Measurements from ENCODE around the gene MAPK10. TPM values are rescaled to one million over a fixed set of nuclear protein-coding genes. Genes with fewer than 3 reads are reported as not detected.
"Not testable (repeated sequence)": the region's sequence is repeated elsewhere in the genome, so short reads cannot be mapped to it uniquely, and the experiment has no call there.

The MAPK10 gene
- total RNA-seq, 6 donors from 2014 or later = 11.1 to 89.1 (median 29.5) TPM

GRCh38 chr4:85966373-85966772 lies 393.5 kb downstream of the MAPK10 start:
- no peaks in the 10 kb centered on the region for H3K36me3 ChIP-seq
- no peak for DNase-seq
- H3K4me3 ChIP-seq = no peak overlapping the region
- H3K27me3 ChIP-seq = no peaks in the 10 kb centered on the region
- no peak for TF ChIP-seq EP300 (IDR thresholded peaks at IDR 0.05)
- no peak for TF ChIP-seq POLR2AphosphoS5 (IDR thresholded peaks at IDR 0.05)
- no peak for TF ChIP-seq POLR2A (IDR thresholded peaks at IDR 0.05)
- TF ChIP-seq CTCF (IDR thresholded peaks at IDR 0.05) = no peak
- H3K27ac ChIP-seq = no peak overlapping the region
- 28 to 40% methylated on average over 2 of the region's 2 CpGs for WGBS, 2 donors
- no peaks in the 10 kb centered on the region for H3K9me3 ChIP-seq
- peaks cover 0 to 4% (median 0%) of the 10 kb centered on the region in 4 donors for H3K4me1 ChIP-seq
- no peak for ATAC-seq (ENCODE audit: low FRiP score in 2 of 2)

- DNase-seq = no peak
- H3K27ac ChIP-seq = no peak overlapping the region
- no peak for ATAC-seq (ENCODE audit: low FRiP score in 2 of 2)
- H3K9me3 ChIP-seq = no peaks in the 10 kb centered on the region
- peaks cover 0 to 4% (median 0%) of the 10 kb centered on the region in 4 donors for H3K4me1 ChIP-seq
- H3K36me3 ChIP-seq = no peaks in the 10 kb centered on the region
- no peak overlapping the region for H3K4me3 ChIP-seq
- TF ChIP-seq POLR2A (IDR thresholded peaks at IDR 0.05) (no peak), EP300 (IDR thresholded peaks at IDR 0.05) (no peak), CTCF (IDR thresholded peaks at IDR 0.05) (no peak), POLR2AphosphoS5 (IDR thresholded peaks at IDR 0.05) (no peak)
- H3K27me3 ChIP-seq = no peaks in the 10 kb centered on the region
- 74 to 77% methylated on average over 1 of the region's 1 CpG for WGBS, 2 donors
These were observed 394.3 kb downstream of the MAPK10 start for GRCh38 chr4:85965529-85965928.

DNA sequence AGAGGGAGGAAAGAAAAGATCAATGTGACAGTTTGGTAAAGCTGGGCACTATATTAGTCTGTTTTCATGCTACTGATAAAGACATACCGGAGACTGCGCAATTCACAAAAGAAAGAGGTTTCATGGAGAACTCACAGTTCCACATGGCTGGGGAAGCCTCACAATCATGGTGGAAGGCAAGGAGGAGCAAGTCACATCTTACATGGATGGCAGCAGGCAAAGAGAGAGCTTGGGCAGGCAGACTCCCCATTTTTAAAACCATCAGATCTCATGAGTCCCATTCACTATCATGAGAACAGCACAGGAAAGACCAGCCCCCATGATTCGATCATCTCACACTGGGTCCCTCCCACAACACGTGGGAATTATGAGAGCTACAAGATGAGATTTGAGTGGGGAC lies 394.8 kb downstream of the MAPK10 start:
- WGBS, 2 donors = 85 to 97% methylated on average over 4 of the region's 4 CpGs
- not testable (repeated sequence) for H3K27ac ChIP-seq; H3K36me3 ChIP-seq; DNase-seq; H3K4me3 ChIP-seq; H3K4me1 ChIP-seq; H3K9me3 ChIP-seq; ATAC-seq (ENCODE audit: low FRiP score in 2 of 2); H3K27me3 ChIP-seq

DNA sequence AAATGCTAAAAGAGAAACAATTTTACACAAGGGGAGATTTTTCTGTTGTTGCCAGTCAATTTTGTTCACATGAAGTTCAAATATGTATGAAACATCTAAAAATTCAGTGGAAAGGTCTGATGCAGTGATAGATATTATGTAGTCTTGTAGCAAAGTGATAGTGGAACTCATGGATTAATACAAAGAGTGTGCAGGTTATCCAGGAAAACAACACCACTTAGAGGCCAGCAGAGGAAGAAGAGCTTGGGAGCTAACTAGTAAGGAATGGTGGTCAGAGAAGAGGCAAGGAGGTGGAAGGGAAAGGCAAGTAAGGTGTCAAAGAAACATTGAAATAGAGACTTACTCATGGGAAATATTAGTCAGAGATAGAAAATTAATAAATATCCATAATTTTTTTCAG lies 395.6 kb downstream of the MAPK10 start:
- DNase-seq (no peak), ATAC-seq (ENCODE audit: low FRiP score in 2 of 2) (no peak)
- Histone ChIP-seq H3K27ac (no peak overlapping the region), H3K4me1 (peaks cover 0 to 4% (median 0%) of the 10 kb centered on the region in 4 donors), H3K36me3 (no peaks in the 10 kb centered on the region), H3K27me3 (no peaks in the 10 kb centered on the region), H3K4me3 (no peak overlapping the region), H3K9me3 (no peaks in the 10 kb centered on the region)
- TF ChIP-seq CTCF (IDR thresholded peaks at IDR 0.05) (no peak), POLR2A (IDR thresholded peaks at IDR 0.05) (no peak), EP300 (IDR thresholded peaks at IDR 0.05) (no peak), POLR2AphosphoS5 (IDR thresholded peaks at IDR 0.05) (no peak)

- H3K4me3 ChIP-seq = no peak overlapping the region
- WGBS, 2 donors = 87 to 96% methylated on average over 1 of the region's 1 CpG
- ATAC-seq (ENCODE audit: low FRiP score in 2 of 2) = no peak
These were observed 396.6 kb downstream of the MAPK10 start for GRCh38 chr4:85963231-85963630.

More at GRCh38 chr4:85963231-85963630, 396.6 kb downstream of the MAPK10 start:
- H3K4me1 ChIP-seq = peaks cover 0 to 1% (median 0%) of the 10 kb centered on the region in 4 donors
- no peaks in the 10 kb centered on the region for H3K36me3 ChIP-seq
- no peak for DNase-seq
- H3K27ac ChIP-seq = no peak overlapping the region
- no peak for TF ChIP-seq CTCF (IDR thresholded peaks at IDR 0.05)
- TF ChIP-seq POLR2AphosphoS5 (IDR thresholded peaks at IDR 0.05) = no peak
- no peak for TF ChIP-seq POLR2A (IDR thresholded peaks at IDR 0.05)
- TF ChIP-seq EP300 (IDR thresholded peaks at IDR 0.05) = no peak
- no peaks in the 10 kb centered on the region for H3K9me3 ChIP-seq
- no peaks in the 10 kb centered on the region for H3K27me3 ChIP-seq
